ENCODE measurements around the gene TEX12.

- no peak for TF ChIP-seq CTCF (conservative IDR thresholded peaks at IDR 0.05)
- no peak for TF ChIP-seq EZH2 (IDR thresholded peaks at IDR 0.05; ENCODE audit: low read depth)
Observed at GRCh38 chr11:112156153-112156955, 10.8 kb upstream of the TEX12 start.
